Lung (tissue), 12 donors: ENCODE measurements around the gene TDRD9. TPM values are rescaled to one million over a fixed set of nuclear protein-coding genes. Genes with fewer than 3 reads are reported as not detected.

Source experiments
- ATAC-seq: fragments of 200-7000 bp; cut with Tn5 transposase; one replicate; pipeline ENCODE4 v1.9.1; 2020; ENCODE audit warnings: moderate number of reproducible peaks; ENCODE audit not compliant: insufficient read depth, low FRiP score
- DNase-seq, 3 donors: peaks; one replicate each; pipeline ENCODE4 v3.0.0-alpha.2; 2013 to 2017
- H3K27ac ChIP-seq, 2 donors: one replicate each; pipeline ENCODE4 v1.5.1; 2013; ENCODE audit warnings: mild to moderate bottlenecking in 2 of 2, moderate library complexity in 2 of 2, control low read depth in 1 of 2, inconsistent platforms in 1 of 2, low read depth in 1 of 2, low read length in 1 of 2
- H3K27me3 ChIP-seq, 3 donors: one replicate each; pipeline ENCODE4 v1.5.1; 2013; ENCODE audit warnings: low read length in 2 of 3; ENCODE audit not compliant: control insufficient read depth in 3 of 3, insufficient read depth in 3 of 3
- H3K36me3 ChIP-seq, 4 donors: one replicate each; pipeline ENCODE4 v1.5.1; 2013; ENCODE audit warnings: low read length in 4 of 4, mild to moderate bottlenecking in 1 of 4, moderate library complexity in 1 of 4; ENCODE audit not compliant: control insufficient read depth in 4 of 4, insufficient read depth in 4 of 4
- H3K4me1 ChIP-seq, 5 donors: one replicate each; pipeline ENCODE4 v1.5.1; 2013; ENCODE audit warnings: low read length in 5 of 5, mild to moderate bottlenecking in 2 of 5, moderate library complexity in 1 of 5; ENCODE audit not compliant: control insufficient read depth in 5 of 5, insufficient read depth in 5 of 5
- H3K4me3 ChIP-seq: one replicate; pipeline ENCODE4 v1.5.1; 2013; ENCODE audit warnings: mild to moderate bottlenecking, control low read depth, moderate library complexity
- H3K9ac ChIP-seq, 2 donors: one replicate each; pipeline ENCODE4 v1.5.1; 2013; ENCODE audit warnings: low read length in 2 of 2, control low read depth in 1 of 2; ENCODE audit not compliant: insufficient read depth in 1 of 2
- H3K9me3 ChIP-seq, 4 donors: one replicate each; pipeline ENCODE4 v1.5.1; 2013; ENCODE audit warnings: low read length in 3 of 4, mild to moderate bottlenecking in 1 of 4, moderate library complexity in 1 of 4; ENCODE audit not compliant: control insufficient read depth in 4 of 4, insufficient read depth in 3 of 4
- CTCF ChIP-seq: IDR thresholded peaks from 2 replicates; pipeline ENCODE4 v1.5.1; 2012; ENCODE audit warnings: mild to moderate bottlenecking; ENCODE audit errors: control extremely low read depth, extremely low read depth
- WGBS, 2 donors: extraction: QIAGEN DNeasy Blood & Tissue Kit; methylation state at CpG; one replicate each; pipeline ENCODE4 v1.1.7; 2013; 5-methylcytosine and 5-hydroxymethylcytosine counted together
- polyA plus RNA-seq, 2 donors: library from polyadenylated mRNA; stranded (reverse); fragments of 200-250 nt; gene quantifications; one replicate each; pipeline ENCODE4 v1.2.1, GENCODE V29; 2013
- total RNA-seq, 2 donors: library from RNA; depleted of rRNA in 1 of 2; stranded (reverse); fragments of >200 nt in 1 of 2; gene quantifications; one replicate each; pipeline ENCODE4 v1.2.1, GENCODE V29; 2014 to 2021
- donor health status: control.
- donor health status: control.
- donor health status: Bipolar disorder and iron deficiency.
- donor health status: healthy.
- donor health status: DM: yes; HTN: yes; CAD: no.

Gene TDRD9
- total and polyA plus RNA-seq, 4 donors, result 2.3 to 8.6 (median 5.3) TPM

- Histone ChIP-seq H3K4me3 (no peak overlapping the region), H3K27me3 (no peaks in the 10 kb centered on the region), H3K27ac (peak overlapping the region in 1 of 2 donors; percentile 59), H3K4me1 (peaks cover 0 to 11% (median 0%) of the 10 kb centered on the region in 5 donors), H3K36me3 (peaks cover 11 to 21% (median 17%) of the 10 kb centered on the region in 4 donors), H3K9me3 (no peaks in the 10 kb centered on the region), H3K9ac (no peak overlapping the region)
- DNase-seq, result peak; percentile 83 to 88 (median 85)
- peak; percentile 94 for ATAC-seq
- WGBS, 2 donors, result 26 to 31% methylated on average over 20 of the region's 20 CpGs
- TF ChIP-seq CTCF, result peak; percentile 82
Measured at GRCh38 chr14:103910262-103910935, 17.9 kb upstream of the TDRD9 start.

- Histone ChIP-seq H3K4me3 (no peak overlapping the region), H3K9ac (no peak overlapping the region), H3K27ac (no peak overlapping the region), H3K4me1 (peaks cover 0 to 7% (median 0%) of the 10 kb centered on the region in 5 donors), H3K9me3 (no peaks in the 10 kb centered on the region), H3K36me3 (peaks cover 11 to 21% (median 17%) of the 10 kb centered on the region in 4 donors), H3K27me3 (no peaks in the 10 kb centered on the region)
- 80 to 83% methylated on average over 6 of the region's 6 CpGs for WGBS, 2 donors
- DNase-seq, result no peak
- no peak for TF ChIP-seq CTCF
- ATAC-seq, result no peak
Measured at GRCh38 chr14:103910984-103911383, 17.3 kb upstream of the TDRD9 start.

GRCh38 chr14:103915616-103916015, 12.6 kb upstream of the TDRD9 start:
- H3K4me1 ChIP-seq, result peaks cover 0 to 5% (median under 1%) of the 10 kb centered on the region in 5 donors
- no peaks in the 10 kb centered on the region for H3K27me3 ChIP-seq
- DNase-seq (no peak), ATAC-seq (no peak)
- H3K36me3 ChIP-seq, result peaks cover 12 to 32% (median 23%) of the 10 kb centered on the region in 4 donors
- H3K9me3 ChIP-seq, result no peaks in the 10 kb centered on the region
- 93 to 97% methylated on average over 6 of the region's 6 CpGs for WGBS, 2 donors
- no peak overlapping the region for H3K4me3 ChIP-seq
- no peak overlapping the region for H3K27ac ChIP-seq
- no peak for TF ChIP-seq CTCF
- no peak overlapping the region for H3K9ac ChIP-seq
